Measurements from ENCODE around the gene MIA.

MIA gene

GRCh38 chr19:40785526-40785925 lies 10.2 kb downstream of the MIA start:
- no peak for TF ChIP-seq CTCF (conservative IDR thresholded peaks at IDR 0.05)
- no peak overlapping the region for H3K27ac ChIP-seq

GRCh38 chr19:40786060-40787037 lies 11.0 kb downstream of the MIA start:
- no peak overlapping the region for H3K27ac ChIP-seq
- no peak for TF ChIP-seq CTCF (conservative IDR thresholded peaks at IDR 0.05)

- no peak for TF ChIP-seq CTCF (conservative IDR thresholded peaks at IDR 0.05)
- H3K27ac ChIP-seq: no peak overlapping the region
Observed at GRCh38 chr19:40791349-40791748, 16.0 kb downstream of the MIA start.

GRCh38 chr19:40791996-40792395 lies 16.7 kb downstream of the MIA start:
- no peak overlapping the region for H3K27ac ChIP-seq
- no peak for TF ChIP-seq CTCF (conservative IDR thresholded peaks at IDR 0.05)

- peak overlapping the region; percentile 91 for H3K27ac ChIP-seq
- no peak for TF ChIP-seq CTCF (conservative IDR thresholded peaks at IDR 0.05)
Observed at GRCh38 chr19:40797166-40797962, 22.0 kb downstream of the MIA start.

GRCh38 chr19:40797963-40798682 lies 22.8 kb downstream of the MIA start:
- peak overlapping the region; percentile 91 for H3K27ac ChIP-seq
- peak; percentile 67 for TF ChIP-seq CTCF (conservative IDR thresholded peaks at IDR 0.05)
